ENCODE results near the gene STUM.

DNA sequence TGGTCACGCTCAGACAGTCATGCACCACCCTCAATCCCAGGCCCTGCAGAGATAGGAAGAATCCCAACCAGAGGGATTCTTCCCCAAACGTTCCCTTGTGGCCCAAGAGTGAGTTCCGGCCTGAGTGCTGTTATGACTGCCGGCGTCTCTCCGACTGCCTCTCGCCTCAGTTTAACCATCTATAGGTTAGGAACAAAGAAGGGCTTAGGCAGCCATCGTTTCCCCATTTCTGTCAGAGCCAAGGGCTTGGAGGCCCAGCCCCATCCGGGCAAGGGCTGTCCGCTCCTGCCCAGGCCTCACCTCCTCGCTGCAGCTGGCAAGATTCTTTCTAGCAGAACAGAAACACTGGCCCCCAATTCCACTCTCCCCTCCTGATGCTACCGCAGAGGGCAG is 58.7 kb downstream of the STUM start:
- TF ChIP-seq EED (IDR thresholded peaks at IDR 0.05; ENCODE audit: low read depth) (no peak), RAD21 (IDR thresholded peaks at IDR 0.05; ENCODE audit: insufficient read depth, low read depth, low read length) (no peak), MAX (IDR thresholded peaks at IDR 0.05; ENCODE audit: low read depth, low read length) (no peak), ATF7 (IDR thresholded peaks at IDR 0.05; ENCODE audit: low read depth) (no peak), CTCF (IDR thresholded peaks at IDR 0.05 in 2 of 3, conservative IDR thresholded peaks at IDR 0.05 in 1 of 3; ENCODE audit: control insufficient read depth in 2 of 3, extremely low read depth in 1 of 3, insufficient read depth in 1 of 3, low read depth in 3 of 3, low read length in 3 of 3) (no peak), REST (IDR thresholded peaks at IDR 0.05; ENCODE audit: low read depth, low read length) (no peak), ESRRA (IDR thresholded peaks at IDR 0.05; ENCODE audit: low read length) (no peak)
- TF ChIP-seq, protein P1, sequence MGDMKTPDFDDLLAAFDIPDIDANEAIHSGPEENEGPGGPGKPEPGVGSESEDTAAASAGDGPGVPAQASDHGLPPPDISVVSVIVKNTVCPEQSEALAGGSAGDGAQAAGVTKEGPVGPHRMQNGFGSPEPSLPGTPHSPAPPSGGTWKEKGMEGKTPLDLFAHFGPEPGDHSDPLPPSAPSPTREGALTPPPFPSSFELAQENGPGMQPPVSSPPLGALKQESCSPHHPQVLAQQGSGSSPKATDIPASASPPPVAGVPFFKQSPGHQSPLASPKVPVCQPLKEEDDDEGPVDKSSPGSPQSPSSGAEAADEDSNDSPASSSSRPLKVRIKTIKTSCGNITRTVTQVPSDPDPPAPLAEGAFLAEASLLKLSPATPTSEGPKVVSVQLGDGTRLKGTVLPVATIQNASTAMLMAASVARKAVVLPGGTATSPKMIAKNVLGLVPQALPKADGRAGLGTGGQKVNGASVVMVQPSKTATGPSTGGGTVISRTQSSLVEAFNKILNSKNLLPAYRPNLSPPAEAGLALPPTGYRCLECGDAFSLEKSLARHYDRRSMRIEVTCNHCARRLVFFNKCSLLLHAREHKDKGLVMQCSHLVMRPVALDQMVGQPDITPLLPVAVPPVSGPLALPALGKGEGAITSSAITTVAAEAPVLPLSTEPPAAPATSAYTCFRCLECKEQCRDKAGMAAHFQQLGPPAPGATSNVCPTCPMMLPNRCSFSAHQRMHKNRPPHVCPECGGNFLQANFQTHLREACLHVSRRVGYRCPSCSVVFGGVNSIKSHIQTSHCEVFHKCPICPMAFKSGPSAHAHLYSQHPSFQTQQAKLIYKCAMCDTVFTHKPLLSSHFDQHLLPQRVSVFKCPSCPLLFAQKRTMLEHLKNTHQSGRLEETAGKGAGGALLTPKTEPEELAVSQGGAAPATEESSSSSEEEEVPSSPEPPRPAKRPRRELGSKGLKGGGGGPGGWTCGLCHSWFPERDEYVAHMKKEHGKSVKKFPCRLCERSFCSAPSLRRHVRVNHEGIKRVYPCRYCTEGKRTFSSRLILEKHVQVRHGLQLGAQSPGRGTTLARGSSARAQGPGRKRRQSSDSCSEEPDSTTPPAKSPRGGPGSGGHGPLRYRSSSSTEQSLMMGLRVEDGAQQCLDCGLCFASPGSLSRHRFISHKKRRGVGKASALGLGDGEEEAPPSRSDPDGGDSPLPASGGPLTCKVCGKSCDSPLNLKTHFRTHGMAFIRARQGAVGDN (IDR thresholded peaks at IDR 0.05): no peak
